Ovary (tissue), 9 donors: ENCODE measurements around the gene SENP7. TPM values are rescaled to one million over a fixed set of nuclear protein-coding genes. Genes with fewer than 3 reads are reported as not detected.
"Not testable (repeated sequence)": the region's sequence is repeated elsewhere in the genome, so short reads cannot be mapped to it uniquely, and the experiment has no call there.

ENCODE experiments used
- DNase-seq, 5 donors: peaks; one replicate each; pipeline ENCODE4 v3.0.0-alpha.2; 2019 to 2020
- H3K27ac ChIP-seq, 2 donors: fragments of 200-600 bp; one replicate each; pipeline versions ENCODE4 v1.5.1 to v1.8.0; 2019 to 2022
- H3K27me3 ChIP-seq: fragments of 200-600 bp; one replicate; pipeline ENCODE4 v1.8.0; 2022
- H3K36me3 ChIP-seq: fragments of 200-600 bp; sonication (generic); one replicate; pipeline ENCODE4 v1.5.1; 2019
- H3K4me1 ChIP-seq: one replicate; pipeline ENCODE4 v1.8.1; 2013; ENCODE audit warnings: mild to moderate bottlenecking, moderate library complexity; ENCODE audit not compliant: insufficient read depth
- H3K4me3 ChIP-seq: fragments of 200-600 bp; sonication (generic); one replicate; pipeline ENCODE4 v1.5.1; 2017
- H3K9me3 ChIP-seq, 2 donors: fragments of 200-600 bp in 1 of 2; sonication (generic) in 1 of 2; one replicate each; pipeline versions ENCODE4 v1.5.1 to v1.8.1; 2013 to 2019; ENCODE audit warnings: mild to moderate bottlenecking in 1 of 2, moderate library complexity in 1 of 2
- CTCF ChIP-seq, 3 donors: fragments of 450-650 bp in 2 of 3; fragments of 200-600 bp in 1 of 3; IDR thresholded peaks; one replicate each; pipeline versions ENCODE4 v1.5.1 to v1.8.0; 2016 to 2022; ENCODE audit warnings: antibody characterized with exemption in 3 of 3, mild to moderate bottlenecking in 1 of 3
- EP300 ChIP-seq: sonication (generic); formaldehyde crosslinking; IDR thresholded peaks from one replicate; pipeline ENCODE4 v1.6.1; 2017; ENCODE audit warnings: antibody characterized with exemption
- POLR2A ChIP-seq: fragments of 450-650 bp; IDR thresholded peaks from one replicate; pipeline ENCODE4 v1.6.1; 2017; ENCODE audit warnings: antibody characterized with exemption, mild to moderate bottlenecking, moderate library complexity
- WGBS, 3 donors: extraction: QIAGEN DNeasy Blood & Tissue Kit in 1 of 3; methylation state at CpG; one replicate each; pipeline versions ENCODE4 v1.1.5 to v1.1.7; 2013 to 2017; 5-methylcytosine and 5-hydroxymethylcytosine counted together
- intact Hi-C, 4 donors: fragments of 100-400 bp; cut with DNase I; formaldehyde crosslinking; loops; one replicate each; pipeline versions ENCODE4 v1.11.0 to v1.15.1; 2022 to 2023
- polyA plus RNA-seq, 2 donors: library from polyadenylated mRNA; stranded (reverse); fragments of 200-250 nt in 1 of 2; fragments of 350-450 nt in 1 of 2; fragmentation: Illumina TruSeq in 1 of 2; extraction: RNeasy Lipid Tissue Mini Kit (QIAGEN cat#74804) in 1 of 2; gene quantifications; one replicate each; pipeline ENCODE4 v1.2.3, GENCODE V29; 2013 to 2014
- total RNA-seq, 7 donors: library from RNA; depleted of rRNA in 2 of 7; stranded (reverse); fragments of >200 nt in 2 of 7; fragmentation: NEBNext Ultra II Directional in 3 of 7; extraction: Animal tissue kit (Norgen Biotek cat#: 25700) in 3 of 7; gene quantifications; one replicate each; pipeline versions ENCODE4 v1.1.0 to v1.2.4, GENCODE V29; 2016 to 2023
- donor health status: DM: no; HTN: no; CAD: no; lungs with moderate emphysema.
- donor health status: DM: no; HTN: no; CAD: no.
- donor health status: Bipolar disorder and iron deficiency.
- donor health status: DM: yes; HTN: yes; CAD: no.
- donor health status: DM: no; HTN: no; CAD: no.
- donor health status: DM: yes; HTN: yes; CAD: no.

SENP7 gene
- total and polyA plus RNA-seq, 9 donors, result 16.9 to 33.4 (median 26.8) TPM

GRCh38 chr3:101319531-101319930, 193.5 kb downstream of the SENP7 start:
- 69 to 70% (median 70%) methylated on average over 5 of the region's 5 CpGs for WGBS, 3 donors
- no peak for DNase-seq
- no peaks in the 10 kb centered on the region for H3K36me3 ChIP-seq
- H3K27ac ChIP-seq, result no peak overlapping the region
- H3K4me1 ChIP-seq, result no peaks in the 10 kb centered on the region
- TF ChIP-seq POLR2A (no peak), EP300 (no peak), CTCF (IDR thresholded peaks at IDR 0.05) (no peak)
- no peaks in the 10 kb centered on the region for H3K27me3 ChIP-seq
- no peaks in the 10 kb centered on the region for H3K9me3 ChIP-seq
- H3K4me3 ChIP-seq, result no peak overlapping the region
- intact Hi-C loops, result no loop called here

GRCh38 chr3:101312545-101312944, 200.5 kb downstream of the SENP7 start:
- no peak for DNase-seq
- Histone ChIP-seq H3K27ac (no peak overlapping the region), H3K27me3 (no peaks in the 10 kb centered on the region), H3K36me3 (no peaks in the 10 kb centered on the region), H3K9me3 (peaks cover 0 to 4% of the 10 kb centered on the region in 2 donors), H3K4me3 (no peak overlapping the region), H3K4me1 (no peaks in the 10 kb centered on the region)
- intact Hi-C loops, result no loop called here
- no peak for TF ChIP-seq EP300
- no peak for TF ChIP-seq POLR2A
- TF ChIP-seq CTCF (IDR thresholded peaks at IDR 0.05), result no peak
- WGBS, 3 donors, result 94 to 97% (median 96%) methylated on average over 2 of the region's 2 CpGs

GRCh38 chr3:101311676-101312075, 201.3 kb downstream of the SENP7 start:
- Histone ChIP-seq H3K4me1 (no peaks in the 10 kb centered on the region), H3K27ac (no peak overlapping the region), H3K36me3 (no peaks in the 10 kb centered on the region), H3K27me3 (no peaks in the 10 kb centered on the region), H3K9me3 (peaks cover 0 to 4% of the 10 kb centered on the region in 2 donors), H3K4me3 (no peak overlapping the region)
- 53 to 78% (median 76%) methylated on average over 2 of the region's 2 CpGs for WGBS, 3 donors
- no peak for DNase-seq
- intact Hi-C loops, result no loop called here
- no peak for TF ChIP-seq CTCF (IDR thresholded peaks at IDR 0.05)
- TF ChIP-seq EP300, result no peak
- no peak for TF ChIP-seq POLR2A

- H3K4me3 ChIP-seq, result peak overlapping the region; percentile 3
- no peak for TF ChIP-seq CTCF (IDR thresholded peaks at IDR 0.05)
- no peak for TF ChIP-seq EP300
- no peak for TF ChIP-seq POLR2A
- H3K4me1 ChIP-seq, result no peaks in the 10 kb centered on the region
- peak overlapping the region in 1 of 2 donors; percentile 30 for H3K27ac ChIP-seq
- H3K9me3 ChIP-seq, result peaks cover 0 to 4% of the 10 kb centered on the region in 2 donors
- intact Hi-C loops, result no loop called here
- no peaks in the 10 kb centered on the region for H3K36me3 ChIP-seq
- no peaks in the 10 kb centered on the region for H3K27me3 ChIP-seq
- no peak for DNase-seq
Measured at GRCh38 chr3:101310978-101311375, 202.0 kb downstream of the SENP7 start.

GRCh38 chr3:101308147-101308772, 204.8 kb downstream of the SENP7 start:
- DNase-seq, H3K9me3 ChIP-seq, H3K36me3 ChIP-seq, H3K4me1 ChIP-seq, intact Hi-C loops, H3K27me3 ChIP-seq, H3K4me3 ChIP-seq, H3K27ac ChIP-seq: not testable (repeated sequence)
